K562 (cell line): ENCODE measurements around the gene ENKD1. TPM values are rescaled to one million over a fixed set of nuclear protein-coding genes. Genes with fewer than 3 reads are reported as not detected.

Source experiments
- KLF13 ChIP-seq: fragments of 450-650 bp; IDR thresholded peaks from 2 replicates; pipeline ENCODE4 v1.6.1; 2016; ENCODE audit warnings: missing genetic modification characterization, low read depth, mild to moderate bottlenecking, missing compliant biosample characterization, moderate library complexity, borderline replicate concordance
- POLR2G ChIP-seq: fragments of 200-400 bp; formaldehyde crosslinking; IDR thresholded peaks from 2 replicates; pipeline ENCODE4 v1.6.1; 2017; ENCODE audit warnings: low read depth, mild to moderate bottlenecking, antibody characterized with exemption, low read length, moderate library complexity
- RBBP5 ChIP-seq: fragments of 200-600 bp; sonication (generic); IDR thresholded peaks from 2 replicates; pipeline ENCODE4 v1.6.1; 2012; ENCODE audit warnings: borderline replicate concordance, mild to moderate bottlenecking, low read length, control low read depth, inconsistent platforms; ENCODE audit not compliant: insufficient read depth, poor library complexity, severe bottlenecking
- SMAD4 ChIP-seq: fragments of 250-450 bp; sonication (Bioruptor Pico); conservative IDR thresholded peaks from 2 replicates; pipeline ENCODE4 v1.8.0; 2021; ENCODE audit warnings: inconsistent platforms, mild to moderate bottlenecking, moderate library complexity
- ZNF23 ChIP-seq: fragments of 250-450 bp; sonication (Bioruptor Pico); IDR thresholded peaks from 2 replicates; pipeline ENCODE4 v1.4.0; 2020; ENCODE audit warnings: mild to moderate bottlenecking
- ZNF584 ChIP-seq: fragments of 200-800 bp; sonication (Bioruptor generic); IDR thresholded peaks from 2 replicates; pipeline ENCODE4 v1.6.1; 2016; ENCODE audit warnings: low read depth, mild to moderate bottlenecking, missing genetic modification characterization, missing compliant biosample characterization
- ZNF699 ChIP-seq: fragments of 250-450 bp; sonication (Bioruptor Pico); IDR thresholded peaks from 2 replicates; pipeline ENCODE4 v1.8.0; 2021; ENCODE audit warnings: mild to moderate bottlenecking, moderate library complexity; ENCODE audit not compliant: insufficient replicate concordance
- polyA plus RNA-seq, 8 experiments: library from polyadenylated mRNA; depleted of rRNA in 4 of 8; stranded (reverse) in 5 of 8; unstranded in 3 of 8; fragments of >200 nt; fragmentation: Nextera tagmentation in 2 of 8; fragmentation: Illumina TruSeq in 1 of 8; extraction: Ambion mirVana in 2 of 8; extraction: Trizol in 1 of 8; gene quantifications; 2 replicates each; pipeline versions ENCODE4 v1.2.1 to v1.2.3, GENCODE V29; 2011 to 2014; ENCODE audit warnings: inconsistent platforms in 1 of 8, missing spikeins in 1 of 8
- total RNA-seq, 7 experiments: library from RNA; depleted of rRNA in 6 of 7; stranded (reverse); fragments of >200 nt in 6 of 7; fragmentation: Illumina TruSeq in 2 of 7; extraction: Trizol in 2 of 7; gene quantifications; 2 replicates each; pipeline versions ENCODE4 v1.2.1 to v1.2.3, GENCODE V29; 2011 to 2021; ENCODE audit warnings: low replicate concordance in 1 of 7
- TF ChIP-seq, protein P1 (sequence below), 2 experiments: IDR thresholded peaks; 2 replicates each; pipeline ENCODE4 v1.6.1; 2012; ENCODE audit warnings: improper control_type of control experiment in 2 of 2, low read depth in 2 of 2, low read length in 2 of 2, borderline replicate concordance in 1 of 2

Gene ENKD1
- total and polyA plus RNA-seq, 9 of the 15 experiments (the other 6 are each of a cell fraction or from before 2014, with no cell fraction given), result 1.1 to 26.9 (median 8.3) TPM

DNA sequence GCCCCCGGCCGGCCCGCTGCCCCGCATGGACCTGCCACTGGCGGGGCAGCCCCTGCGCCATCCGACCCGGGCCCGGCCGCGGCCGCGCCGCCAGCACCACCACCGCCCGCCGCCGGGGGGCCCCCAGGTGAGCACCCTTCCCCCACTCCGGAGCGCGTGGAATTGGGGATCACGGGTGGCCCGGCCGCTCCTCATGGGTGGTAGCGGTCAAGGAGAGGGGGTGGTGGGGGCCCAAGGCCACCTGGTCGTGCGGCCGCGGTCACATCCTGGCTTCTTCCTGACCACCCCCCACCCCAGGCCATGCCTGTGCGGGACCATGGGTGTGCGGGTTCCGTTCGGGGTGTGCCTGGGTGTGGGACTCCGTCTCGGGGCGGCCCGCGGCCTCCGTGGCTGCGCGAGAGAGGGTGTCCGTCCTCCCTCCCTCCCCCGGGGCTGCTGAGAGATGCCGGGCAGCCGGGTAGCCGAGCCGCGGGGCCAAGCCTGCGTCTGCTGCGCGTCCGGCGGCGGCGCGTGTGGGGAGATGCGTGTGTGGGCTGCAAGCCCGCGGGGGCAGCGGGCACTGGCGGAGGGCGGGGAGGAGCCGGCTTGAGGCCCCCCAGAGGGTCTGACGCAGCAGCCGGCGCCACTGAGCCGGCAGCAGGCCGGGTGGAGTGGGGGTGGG lies 13.3 kb downstream of the ENKD1 start (continued):
- 0 out of 2 replicates have a peak, but pooled peaks have one; percentile 21 for TF ChIP-seq SMAD4 (CRISPR knock-in tag)
- TF ChIP-seq RBBP5, result peak; percentile 27
- peak; percentile 23; the same call in 1 of the 2 replicates for TF ChIP-seq ZNF584 (CRISPR knock-in tag)
- TF ChIP-seq ZNF23, result no peak
- TF ChIP-seq POLR2G, result peak; percentile 52
- TF ChIP-seq, protein P1, sequence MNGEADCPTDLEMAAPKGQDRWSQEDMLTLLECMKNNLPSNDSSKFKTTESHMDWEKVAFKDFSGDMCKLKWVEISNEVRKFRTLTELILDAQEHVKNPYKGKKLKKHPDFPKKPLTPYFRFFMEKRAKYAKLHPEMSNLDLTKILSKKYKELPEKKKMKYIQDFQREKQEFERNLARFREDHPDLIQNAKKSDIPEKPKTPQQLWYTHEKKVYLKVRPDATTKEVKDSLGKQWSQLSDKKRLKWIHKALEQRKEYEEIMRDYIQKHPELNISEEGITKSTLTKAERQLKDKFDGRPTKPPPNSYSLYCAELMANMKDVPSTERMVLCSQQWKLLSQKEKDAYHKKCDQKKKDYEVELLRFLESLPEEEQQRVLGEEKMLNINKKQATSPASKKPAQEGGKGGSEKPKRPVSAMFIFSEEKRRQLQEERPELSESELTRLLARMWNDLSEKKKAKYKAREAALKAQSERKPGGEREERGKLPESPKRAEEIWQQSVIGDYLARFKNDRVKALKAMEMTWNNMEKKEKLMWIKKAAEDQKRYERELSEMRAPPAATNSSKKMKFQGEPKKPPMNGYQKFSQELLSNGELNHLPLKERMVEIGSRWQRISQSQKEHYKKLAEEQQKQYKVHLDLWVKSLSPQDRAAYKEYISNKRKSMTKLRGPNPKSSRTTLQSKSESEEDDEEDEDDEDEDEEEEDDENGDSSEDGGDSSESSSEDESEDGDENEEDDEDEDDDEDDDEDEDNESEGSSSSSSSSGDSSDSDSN (IDR thresholded peaks at IDR 0.05; ENCODE audit: borderline replicate concordance in 1 of 2, low read depth in 2 of 2, low read length in 2 of 2), result 0 out of 4 replicates have a peak, but pooled peaks of 1 of the 2 experiments have one; percentile 7
- no peak for TF ChIP-seq KLF13 (tag)
- no peak for TF ChIP-seq ZNF699
